Fibroblast of pulmonary artery (primary cell): ENCODE measurements around the gene REPS2.

Experiments
- DNase-seq: peaks from one replicate; pipeline ENCODE4 v3.0.0-alpha.2; 2010; ENCODE audit warnings: low read depth
- H3K4me3 ChIP-seq: replicated peaks from 2 replicates; pipeline ENCODE4 v1.5.1; 2011; ENCODE audit warnings: low read depth, mild to moderate bottlenecking, control low read depth, low read length, moderate library complexity
- TF ChIP-seq, protein P1 (sequence below): IDR thresholded peaks from 2 replicates; pipeline ENCODE4 v1.5.1; 2011; ENCODE audit warnings: mild to moderate bottlenecking, control low read depth, low read length, inconsistent platforms; ENCODE audit errors: missing control alignments

REPS2 gene

GRCh38 chrX:17185431-17185830 is 239.0 kb downstream of the REPS2 start:
- DNase-seq, result no peak
- H3K4me3 ChIP-seq, result no peak overlapping the region
- TF ChIP-seq, protein P1, sequence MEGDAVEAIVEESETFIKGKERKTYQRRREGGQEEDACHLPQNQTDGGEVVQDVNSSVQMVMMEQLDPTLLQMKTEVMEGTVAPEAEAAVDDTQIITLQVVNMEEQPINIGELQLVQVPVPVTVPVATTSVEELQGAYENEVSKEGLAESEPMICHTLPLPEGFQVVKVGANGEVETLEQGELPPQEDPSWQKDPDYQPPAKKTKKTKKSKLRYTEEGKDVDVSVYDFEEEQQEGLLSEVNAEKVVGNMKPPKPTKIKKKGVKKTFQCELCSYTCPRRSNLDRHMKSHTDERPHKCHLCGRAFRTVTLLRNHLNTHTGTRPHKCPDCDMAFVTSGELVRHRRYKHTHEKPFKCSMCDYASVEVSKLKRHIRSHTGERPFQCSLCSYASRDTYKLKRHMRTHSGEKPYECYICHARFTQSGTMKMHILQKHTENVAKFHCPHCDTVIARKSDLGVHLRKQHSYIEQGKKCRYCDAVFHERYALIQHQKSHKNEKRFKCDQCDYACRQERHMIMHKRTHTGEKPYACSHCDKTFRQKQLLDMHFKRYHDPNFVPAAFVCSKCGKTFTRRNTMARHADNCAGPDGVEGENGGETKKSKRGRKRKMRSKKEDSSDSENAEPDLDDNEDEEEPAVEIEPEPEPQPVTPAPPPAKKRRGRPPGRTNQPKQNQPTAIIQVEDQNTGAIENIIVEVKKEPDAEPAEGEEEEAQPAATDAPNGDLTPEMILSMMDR, result no peak

DNA sequence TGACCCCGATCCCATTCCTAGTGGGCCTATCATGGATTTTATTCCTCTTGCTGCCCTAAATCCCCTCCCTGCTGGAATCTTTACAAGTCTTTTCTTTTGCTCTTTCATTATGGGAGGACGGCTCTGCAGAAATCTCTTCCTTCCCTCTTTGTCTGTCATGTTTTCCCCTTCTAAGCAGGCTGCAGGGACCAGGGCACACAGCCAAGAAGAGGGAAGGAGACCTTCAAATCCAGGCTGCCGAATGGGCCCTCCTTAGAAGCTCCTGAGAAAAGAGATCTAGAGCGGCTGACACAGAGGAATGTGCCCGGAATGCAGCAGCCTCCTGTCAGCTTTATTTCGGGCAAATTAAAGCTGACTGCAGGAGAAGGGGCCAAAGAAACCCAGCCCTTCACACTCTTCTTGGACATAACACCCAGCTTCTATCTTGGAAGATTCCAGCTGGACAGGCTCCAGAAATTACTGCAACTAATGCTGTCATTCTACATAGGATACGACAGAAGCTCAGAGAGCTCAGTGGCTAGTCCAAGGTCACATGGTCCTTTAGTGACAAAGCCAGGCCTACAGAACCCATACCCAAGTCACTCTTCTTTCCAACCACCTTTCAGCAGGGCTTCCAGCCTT is 240.8 kb downstream of the REPS2 start:
- no peak overlapping the region for H3K4me3 ChIP-seq
- TF ChIP-seq, protein P1, result no peak
- no peak for DNase-seq

DNA sequence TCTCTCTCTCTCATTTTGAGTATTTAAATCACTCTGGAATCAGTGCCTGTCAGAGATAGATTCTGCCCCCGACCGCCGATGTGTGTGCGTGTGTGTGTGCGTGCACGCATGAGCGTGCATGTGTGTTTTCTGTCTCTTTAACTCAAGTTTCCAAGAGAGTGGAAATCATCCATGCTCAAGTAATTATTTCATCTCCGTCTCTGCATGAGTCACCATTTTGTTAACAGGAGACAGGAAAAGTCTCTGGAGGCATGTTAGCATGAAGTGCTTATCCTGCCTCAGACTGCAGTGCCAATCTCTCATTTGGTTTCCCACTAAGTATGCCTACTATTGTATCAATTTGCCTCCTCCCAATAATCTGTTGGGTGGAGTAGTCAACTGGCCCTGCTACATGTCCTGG is 245.6 kb downstream of the REPS2 start:
- H3K4me3 ChIP-seq, result no peak overlapping the region
- TF ChIP-seq, protein P1, result no peak
- DNase-seq, result no peak
